Nucleus accumbens (tissue), 56 donors: Measurements from ENCODE around the gene TTL.
"Not testable (repeated sequence)": the region's sequence is repeated elsewhere in the genome, so short reads cannot be mapped to it uniquely, and the experiment has no call there.

Experiments
- DNase-seq, 56 donors: peaks; one replicate each; lab custom pipeline; 2025; lab: John Stamatoyannopoulos, UW

The TTL gene

GRCh38 chr2:112481528-112482233 is at the start of gene TTL:
Gene TTL, plus strand, starts transcription at chr2:112482156. Its CDS starts 189 bp downstream, at chr2:112482345.
- DNase-seq = peak in 52 of 56 donors; percentile 13 to 86 (median 66)

GRCh38 chr2:112432390-112432734 is 49.6 kb upstream of the TTL start:
- not testable (repeated sequence) for DNase-seq

GRCh38 chr2:112432735-112433479 is 49.0 kb upstream of the TTL start:
- DNase-seq = not testable (repeated sequence)

- DNase-seq = not testable (repeated sequence)
These were observed 48.5 kb upstream of the TTL start, which contains the start of gene RGPD8 for GRCh38 chr2:112433480-112433879. Gene RGPD8, minus strand, starts transcription at chr2:112433645. Its CDS starts 192 bp downstream, at chr2:112433453.

GRCh38 chr2:112433932-112434730 is 47.8 kb upstream of the TTL start:
- DNase-seq = no peak

GRCh38 chr2:112434890-112435715 is 46.9 kb upstream of the TTL start:
- DNase-seq = not testable (repeated sequence)

- DNase-seq = not testable (repeated sequence)
These were observed 46.1 kb upstream of the TTL start for GRCh38 chr2:112435716-112436431.

GRCh38 chr2:112436993-112437392 is 45.0 kb upstream of the TTL start:
- DNase-seq = not testable (repeated sequence)

GRCh38 chr2:112437405-112437831 is 44.5 kb upstream of the TTL start:
- not testable (repeated sequence) for DNase-seq

GRCh38 chr2:112438603-112439261 is 43.2 kb upstream of the TTL start:
- DNase-seq = not testable (repeated sequence)

GRCh38 chr2:112444256-112444655 is 37.7 kb upstream of the TTL start:
- not testable (repeated sequence) for DNase-seq

GRCh38 chr2:112449854-112450253 is 32.1 kb upstream of the TTL start:
- DNase-seq = no peak

GRCh38 chr2:112451317-112451716 is 30.6 kb upstream of the TTL start:
- no peak for DNase-seq

GRCh38 chr2:112454586-112454985 is 27.4 kb upstream of the TTL start:
- no peak for DNase-seq

- no peak for DNase-seq
These were observed 22.6 kb upstream of the TTL start for GRCh38 chr2:112459372-112459771.

GRCh38 chr2:112462178-112462577 is 19.8 kb upstream of the TTL start:
- DNase-seq = no peak

- no peak for DNase-seq
These were observed 18.7 kb upstream of the TTL start for GRCh38 chr2:112463256-112463655.

GRCh38 chr2:112465382-112465781 is 16.6 kb upstream of the TTL start:
- DNase-seq = no peak
